ENCODE measurements around the gene TNFRSF12A.

- TF ChIP-seq CTCF (conservative IDR thresholded peaks at IDR 0.05; ENCODE audit: low read length) (no peak), EZH2phosphoT487 (IDR thresholded peaks at IDR 0.05; ENCODE audit: borderline replicate concordance) (no peak)
Measured at GRCh38 chr16:3063625-3064386, 43.6 kb downstream of the TNFRSF12A start.
